Medulla oblongata (tissue), 1 donor: ENCODE measurements around the gene NUDT6.

Experiments
- DNase-seq: peaks from one replicate; pipeline ENCODE4 v3.0.0-alpha.2; 2015; ENCODE audit errors: extremely low spot score

The NUDT6 gene

DNA sequence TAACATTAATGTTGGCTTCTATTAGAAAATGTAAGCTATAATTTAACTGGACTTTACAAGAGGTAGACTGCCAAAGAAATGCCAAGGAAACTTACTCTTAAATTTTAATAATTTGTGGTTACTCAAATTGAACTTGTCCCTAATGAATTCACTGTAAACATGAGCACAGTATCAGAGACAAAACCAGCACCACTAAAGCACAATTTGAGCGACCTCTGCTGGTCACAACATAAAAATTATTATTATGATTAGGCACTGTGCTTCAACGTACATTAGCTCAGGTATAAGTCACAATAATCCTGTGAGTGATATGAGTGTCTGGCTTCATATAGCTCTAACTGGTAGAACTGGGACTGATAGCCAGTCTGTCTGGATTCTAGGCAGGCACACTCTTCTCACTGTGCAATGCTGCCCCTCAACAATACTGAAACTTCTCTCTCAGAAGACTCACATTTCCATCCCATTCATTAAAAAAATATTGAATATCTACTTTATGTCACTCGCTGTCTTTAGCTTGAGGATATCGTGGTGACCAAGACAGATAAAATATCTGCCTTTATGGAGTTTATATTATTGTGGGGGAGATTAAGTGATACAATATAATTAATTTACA is 8.0 kb downstream of the NUDT6 start:
- no peak for DNase-seq

GRCh38 chr4:122912810-122913575 is 9.4 kb downstream of the NUDT6 start:
- no peak for DNase-seq

DNA sequence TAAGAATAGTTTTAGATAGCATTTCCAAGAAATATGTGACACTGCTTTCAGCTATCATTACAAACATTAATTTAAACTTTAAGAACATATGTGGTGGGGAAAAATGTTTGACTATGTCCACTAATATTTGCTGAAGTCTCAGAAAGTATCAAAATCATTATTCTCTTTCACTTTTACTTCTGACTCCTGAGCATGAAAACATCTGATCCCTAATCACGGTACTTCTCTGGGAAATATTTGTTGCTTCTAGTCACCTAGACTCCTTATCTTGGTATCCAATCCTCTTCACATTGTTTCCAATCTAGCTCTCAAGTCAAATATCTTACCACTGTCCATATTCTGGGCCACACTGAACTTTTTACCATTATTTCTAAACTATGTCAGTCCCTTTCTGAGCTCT is 10.8 kb downstream of the NUDT6 start:
- DNase-seq, result no peak

DNA sequence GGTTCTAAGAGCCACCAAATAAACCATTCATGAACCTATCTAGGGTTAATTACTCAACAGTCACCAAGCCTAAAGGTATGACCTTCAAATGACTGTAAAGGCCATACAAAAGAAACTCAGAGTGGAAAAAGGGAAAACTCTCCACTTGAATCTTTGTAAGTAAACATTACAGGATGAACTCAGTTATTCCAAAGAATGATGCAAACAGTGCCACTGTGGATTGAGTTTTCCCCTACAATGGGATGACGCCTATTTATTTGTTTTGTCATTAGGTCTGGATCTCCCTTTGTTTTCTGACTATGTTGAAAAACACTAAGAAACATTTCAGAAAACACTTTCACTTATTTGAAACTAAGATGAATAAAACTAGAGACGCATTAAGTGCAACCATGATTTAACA is 12.7 kb downstream of the NUDT6 start:
- no peak for DNase-seq

DNA sequence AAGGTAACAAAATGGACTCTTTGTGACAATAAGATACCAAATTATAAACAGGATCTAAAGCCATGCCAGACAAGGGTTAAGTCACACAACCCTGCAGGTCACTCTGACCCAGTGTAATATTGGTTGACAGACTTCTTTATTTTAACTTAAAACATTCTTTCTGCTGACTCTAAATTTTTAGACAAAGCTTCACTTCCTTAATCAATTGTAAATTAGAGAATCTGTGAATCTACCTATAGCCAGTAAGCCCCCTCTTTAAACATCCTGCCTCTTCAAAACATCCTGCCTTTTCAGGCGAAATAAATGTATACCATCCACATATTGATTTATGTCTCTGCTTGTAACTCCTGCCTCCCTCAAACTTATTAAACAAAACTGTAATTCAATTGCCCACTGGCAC is 14.2 kb downstream of the NUDT6 start:
- DNase-seq, result no peak

GRCh38 chr4:122906859-122907305 is 15.5 kb downstream of the NUDT6 start:
- no peak for DNase-seq

- no peak for DNase-seq
These were observed 18.6 kb downstream of the NUDT6 start for GRCh38 chr4:122903766-122904288.

DNA sequence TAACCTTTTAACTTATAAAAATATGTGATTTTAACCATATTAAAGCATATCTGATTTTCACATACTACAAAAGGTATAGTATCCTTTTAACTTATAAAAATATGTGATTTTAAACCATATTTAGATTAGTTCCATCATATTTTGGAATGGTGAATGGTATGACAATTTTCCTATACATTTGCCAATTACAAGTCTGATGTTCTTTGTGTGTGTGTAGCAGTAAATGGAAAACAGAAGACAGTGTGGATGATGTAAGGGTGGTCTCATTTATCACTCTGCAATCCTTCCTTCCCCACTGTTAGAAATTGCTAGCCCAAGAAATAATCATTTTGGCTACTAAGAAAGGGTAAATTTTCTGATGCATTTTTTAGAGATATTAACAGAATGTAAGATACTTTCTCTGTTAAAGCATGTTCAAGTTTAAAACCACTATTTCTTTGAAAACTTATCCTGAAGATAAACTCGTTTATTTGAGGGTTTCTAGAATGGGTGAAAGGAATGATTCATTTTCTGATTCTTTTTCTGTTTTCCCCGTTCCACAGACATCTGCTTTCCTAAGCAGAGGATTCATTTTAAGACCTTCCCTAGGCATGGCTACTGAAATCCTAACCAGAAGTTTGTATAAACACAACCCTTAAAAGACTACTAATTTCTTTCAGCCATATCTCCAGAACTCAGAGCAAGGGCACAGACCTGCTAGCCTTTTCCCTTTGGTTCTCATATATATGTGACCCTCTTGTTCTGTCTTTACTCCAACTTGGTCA is 21.0 kb downstream of the NUDT6 start:
- DNase-seq, result no peak

- no peak for DNase-seq
These were observed 22.1 kb downstream of the NUDT6 start for GRCh38 chr4:122900314-122900713.

- no peak for DNase-seq
These were observed 22.7 kb downstream of the NUDT6 start for GRCh38 chr4:122899682-122900081.

DNA sequence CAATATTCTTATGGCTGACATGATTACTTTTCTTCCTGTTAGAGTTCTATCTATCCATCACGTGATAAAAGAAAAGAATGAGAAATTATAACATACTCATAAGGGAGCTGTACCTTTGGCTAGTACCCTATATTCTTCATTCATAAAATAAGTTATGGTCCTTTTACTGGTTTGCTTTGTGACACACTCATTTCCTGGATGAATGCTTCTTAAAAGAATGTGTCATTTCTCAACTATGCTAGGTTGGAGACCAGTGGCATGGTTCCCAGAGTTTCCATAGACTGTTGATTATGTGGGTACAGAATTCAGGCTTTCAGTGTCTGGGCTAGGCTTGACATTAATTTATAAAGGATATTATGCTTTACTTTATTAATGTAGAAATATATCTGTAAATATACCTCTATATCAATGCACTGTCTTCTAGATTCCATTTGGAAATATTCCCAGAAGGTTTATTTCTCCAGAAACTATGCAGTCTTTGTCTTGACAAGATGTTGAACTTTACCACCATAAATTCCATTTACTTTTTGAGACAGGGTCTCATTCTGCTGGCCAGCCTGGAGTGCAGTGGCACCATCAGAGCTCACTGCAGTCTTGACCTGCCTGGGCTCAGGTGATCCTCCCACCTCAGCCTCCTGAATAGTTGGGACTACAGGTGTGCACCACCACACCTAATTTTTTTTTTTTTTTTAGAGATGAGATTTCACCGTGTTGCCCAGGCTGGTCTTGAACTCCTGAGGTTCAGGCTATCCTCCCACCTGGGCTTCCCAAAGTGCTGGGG is 23.8 kb downstream of the NUDT6 start:
- peak; percentile 72 for DNase-seq

GRCh38 chr4:122896270-122896669 is 26.1 kb downstream of the NUDT6 start:
- DNase-seq, result no peak

GRCh38 chr4:122895336-122895995 is 26.9 kb downstream of the NUDT6 start:
- no peak for DNase-seq

DNA sequence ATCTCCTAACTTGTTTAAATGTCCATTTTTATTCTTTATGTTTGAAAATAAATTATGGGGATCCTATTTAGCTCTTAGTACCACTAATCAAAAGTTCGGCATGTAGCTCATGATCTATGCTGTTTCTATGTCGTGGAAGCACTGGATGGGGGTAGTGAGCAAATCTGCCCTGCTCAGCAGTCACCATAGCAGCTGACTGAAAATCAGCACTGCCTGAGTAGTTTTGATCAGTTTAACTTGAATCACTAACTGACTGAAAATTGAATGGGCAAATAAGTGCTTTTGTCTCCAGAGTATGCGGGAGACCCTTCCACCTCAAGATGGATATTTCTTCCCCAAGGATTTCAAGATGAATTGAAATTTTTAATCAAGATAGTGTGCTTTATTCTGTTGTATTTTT is 27.6 kb downstream of the NUDT6 start:
- DNase-seq, result no peak

GRCh38 chr4:122890147-122890795 is 32.1 kb downstream of the NUDT6 start:
- DNase-seq, result no peak

DNA sequence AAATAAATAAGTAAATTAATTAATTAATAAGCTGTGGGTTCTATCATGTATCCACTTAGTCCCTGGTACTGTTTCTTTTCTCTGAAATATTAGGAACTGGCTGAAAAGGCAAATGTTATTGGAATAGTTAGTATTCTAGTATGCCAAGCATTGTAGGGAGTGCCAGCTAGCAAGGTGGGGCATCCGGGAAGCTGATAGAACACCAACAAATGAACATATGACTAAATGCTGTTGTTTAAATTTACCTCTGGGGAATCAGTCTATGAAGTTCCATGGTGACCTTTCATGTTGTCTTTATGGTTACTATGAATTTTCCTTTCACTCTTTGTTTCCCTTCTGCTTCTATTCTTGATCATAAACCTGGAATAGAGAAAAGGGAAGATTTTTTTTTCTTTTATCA is 32.7 kb downstream of the NUDT6 start:
- no peak for DNase-seq

DNA sequence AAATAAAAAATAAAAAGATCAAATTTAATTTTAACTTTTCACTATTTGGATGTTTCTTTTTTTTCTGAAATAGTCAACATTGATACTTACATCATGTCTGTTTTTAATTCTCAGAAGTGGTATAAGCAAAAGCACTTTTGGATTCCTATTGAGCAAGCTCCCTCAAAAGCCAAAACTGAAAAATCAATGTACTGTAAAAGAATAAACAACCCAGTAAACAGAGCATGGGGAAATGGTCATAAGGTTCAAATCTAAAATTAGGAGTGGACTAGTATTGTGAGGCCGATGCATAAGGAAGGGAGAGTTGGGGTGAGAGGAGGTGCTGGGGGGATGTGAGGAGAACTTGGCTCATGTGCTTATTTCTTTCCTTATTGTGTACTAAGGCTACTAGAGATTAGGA is 37.9 kb downstream of the NUDT6 start:
- no peak for DNase-seq

- DNase-seq, result no peak
These were observed 39.3 kb downstream of the NUDT6 start for GRCh38 chr4:122882857-122883735.

GRCh38 chr4:122879001-122879400 is 43.4 kb downstream of the NUDT6 start:
- no peak for DNase-seq

GRCh38 chr4:122876456-122876855 is 45.9 kb downstream of the NUDT6 start:
- no peak for DNase-seq
